Endothelial cell of umbilical vein (primary cell): Measurements from ENCODE around the gene PSMD3. TPM values are rescaled to one million over a fixed set of nuclear protein-coding genes. Genes with fewer than 3 reads are reported as not detected.

Source experiments
- BruUV-seq: library from RNA; stranded (reverse); fragments of 400-500 nt; replicated peaks from 2 replicates; lab custom pipeline; 2021; lab: Mats Ljungman, UMichigan
- CTCF ChIA-PET: fragments of 300-600, 350-600 bp; sonication (Branson Sonifier 250); formaldehyde crosslinking; loops from one replicate; lab custom pipeline; 2021; ENCODE audit warnings: antibody characterized with exemption, inconsistent platforms; lab: Charles Lee
- POLR2A ChIA-PET: fragments of 300-600, 350-600 bp; sonication (Branson Sonifier 250); formaldehyde crosslinking; loops from one replicate; lab custom pipeline; 2021; ENCODE audit warnings: antibody characterized with exemption, inconsistent platforms; lab: Charles Lee
- DNase-seq: peaks from one replicate; pipeline ENCODE4 v3.0.0-alpha.2; 2011; ENCODE audit warnings: low read depth, low spot score
- FAIRE-seq: peaks from 2 replicates; lab custom pipeline; 2011; peaks lifted over from hg19 to GRCh38; lab: Jason Lieb, UNC
- H2AFZ ChIP-seq: 2 replicates; pipeline ENCODE4 v1.6.0; 2012; ENCODE audit warnings: low read depth, low read length, control low read depth, inconsistent platforms
- H3K27ac ChIP-seq: 2 replicates; pipeline ENCODE4 v1.5.1; 2011; ENCODE audit warnings: low read depth, mild to moderate bottlenecking, control low read depth, low read length, moderate library complexity; ENCODE audit not compliant: insufficient read depth
- H3K27me3 ChIP-seq, 2 experiments: 2 replicates each; pipeline versions ENCODE4 v1.6.0 to v1.6.1; 2011; ENCODE audit warnings: low read length in 2 of 2, mixed read lengths in 1 of 2; ENCODE audit not compliant: control insufficient read depth in 2 of 2, insufficient read depth in 2 of 2
- H3K36me3 ChIP-seq, 2 experiments: 2 replicates in 1 of 2; 3 replicates in 1 of 2; pipeline ENCODE4 v1.5.1; 2011; ENCODE audit warnings: low read length in 2 of 2, mild to moderate bottlenecking in 1 of 2, moderate library complexity in 1 of 2; ENCODE audit not compliant: control insufficient read depth in 2 of 2, insufficient read depth in 2 of 2; ENCODE audit errors: extremely low read depth in 1 of 2
- H3K4me1 ChIP-seq: 3 replicates; pipeline ENCODE4 v1.5.1; 2011; ENCODE audit warnings: mild to moderate bottlenecking, low read length; ENCODE audit not compliant: control insufficient read depth, insufficient read depth; ENCODE audit errors: extremely low read depth
- H3K4me2 ChIP-seq: 2 replicates; pipeline ENCODE4 v1.6.1; 2011; ENCODE audit warnings: low read length, control low read depth, mixed read lengths; ENCODE audit not compliant: insufficient read depth
- H3K4me3 ChIP-seq, 3 experiments: fragments of 200-600 bp in 1 of 3; sonication (generic), shearing (Covaris generic) in 1 of 3; replicated peaks in 1 of 3; 2 replicates each; pipeline ENCODE4 v1.5.1; 2011 to 2016; ENCODE audit warnings: control low read depth in 3 of 3, low read length in 3 of 3, mild to moderate bottlenecking in 2 of 3, inconsistent platforms in 1 of 3, low read depth in 1 of 3, moderate library complexity in 1 of 3; ENCODE audit not compliant: insufficient read depth in 1 of 3
- H3K79me2 ChIP-seq: 2 replicates; pipeline ENCODE4 v1.6.0; 2012; ENCODE audit warnings: low read length, inconsistent platforms; ENCODE audit not compliant: control insufficient read depth, insufficient read depth
- H3K9ac ChIP-seq: replicated peaks from 2 replicates; pipeline ENCODE3; 2011; ENCODE audit warnings: low read length, control low read depth; ENCODE audit not compliant: insufficient read depth; ENCODE audit errors: extremely low read depth
- H3K9me1 ChIP-seq: replicated peaks from 3 replicates; pipeline ENCODE4 v1.6.0; 2011; ENCODE audit warnings: mild to moderate bottlenecking, low read length; ENCODE audit not compliant: control insufficient read depth, insufficient read depth; ENCODE audit errors: extremely low read depth
- H3K9me3 ChIP-seq: replicated peaks from 2 replicates; pipeline ENCODE4 v1.5.1; 2012; ENCODE audit warnings: low read length, inconsistent platforms; ENCODE audit not compliant: control insufficient read depth, insufficient read depth
- H4K20me1 ChIP-seq: replicated peaks from 2 replicates; pipeline ENCODE3; 2011; ENCODE audit warnings: mild to moderate bottlenecking, low read length; ENCODE audit not compliant: control insufficient read depth, insufficient read depth; ENCODE audit errors: extremely low read depth
- CTCF ChIP-seq, 2 donors: IDR thresholded peaks; 1 replicate in 1 of 2; 2 replicates in 1 of 2; pipeline ENCODE4 v1.5.1; 2011; ENCODE audit warnings: low read length in 2 of 2, mild to moderate bottlenecking in 2 of 2, moderate library complexity in 2 of 2, control low read depth in 1 of 2, inconsistent platforms in 1 of 2, low read depth in 1 of 2; ENCODE audit not compliant: insufficient read depth in 1 of 2; ENCODE audit errors: extremely low read depth in 1 of 2
- EZH2 ChIP-seq: IDR thresholded peaks from 2 replicates; pipeline ENCODE4 v1.6.1; 2012; ENCODE audit warnings: borderline replicate concordance, low read depth, mild to moderate bottlenecking, moderate library complexity, low read length, inconsistent platforms; ENCODE audit not compliant: severe bottlenecking
- FOS ChIP-seq: IDR thresholded peaks from 2 replicates; pipeline ENCODE4 v1.6.1; 2011; ENCODE audit warnings: mild to moderate bottlenecking, low read length, moderate library complexity, borderline replicate concordance; ENCODE audit not compliant: insufficient read depth
- GATA2 ChIP-seq: IDR thresholded peaks from 2 replicates; pipeline ENCODE4 v1.7.0; 2011; ENCODE audit warnings: low read depth, mild to moderate bottlenecking, moderate library complexity, mixed read lengths, low read length; ENCODE audit not compliant: insufficient read length, insufficient read depth
- JUN ChIP-seq: IDR thresholded peaks from 2 replicates; pipeline ENCODE4 v1.6.1; 2011; ENCODE audit warnings: borderline replicate concordance, low read depth; ENCODE audit not compliant: insufficient read length, insufficient read depth
- MAX ChIP-seq: IDR thresholded peaks from 2 replicates; pipeline ENCODE4 v1.6.1; 2011; ENCODE audit not compliant: insufficient read depth, insufficient read length
- MYC ChIP-seq: IDR thresholded peaks from one replicate; pipeline ENCODE4 v1.6.1; 2011; ENCODE audit warnings: mild to moderate bottlenecking, low read depth, low read length
- POLR2A ChIP-seq: IDR thresholded peaks from 2 replicates; pipeline ENCODE4 v1.6.1; 2012; ENCODE audit warnings: low read depth, mild to moderate bottlenecking, control low read depth, low read length
- POLR2AphosphoS5 ChIP-seq: IDR thresholded peaks from 2 replicates; pipeline ENCODE4 v1.6.1; 2012; ENCODE audit warnings: low read depth, mild to moderate bottlenecking, control low read depth, low read length, moderate library complexity; ENCODE audit not compliant: insufficient read depth
- dilution Hi-C: fragments of 300-500 bp; cut with MboI; formaldehyde crosslinking; loops from one replicate; pipeline ENCODE4 v1.15.0; 2019; ENCODE audit warnings: low sequenced_read_pairs; ENCODE audit not compliant: extremely low pct_ligation_motif_present
- intact Hi-C: fragments of 100-400 bp; cut with micrococcal nuclease; formaldehyde crosslinking; loops from one replicate; pipeline ENCODE4 v1.10.0; 2022
- polyA plus RNA-seq, 4 experiments: library from polyadenylated mRNA; depleted of rRNA in 3 of 4; stranded (reverse) in 3 of 4; unstranded in 1 of 4; fragments of >200 nt; gene quantifications; 2 replicates each; pipeline versions ENCODE4 v1.2.1 to v1.2.3, GENCODE V29; 2011 to 2012; ENCODE audit warnings: missing spikeins in 1 of 4
- total RNA-seq: library from RNA; stranded (reverse); gene quantifications from 2 replicates; pipeline ENCODE4 v1.2.3, GENCODE V29; 2021

The PSMD3 gene
- total and polyA plus RNA-seq, 2 donors (not counting 3 experiments of a cell fraction or from before 2014, with no cell fraction given) = 120 to 136 TPM

GRCh38 chr17:40033339-40033738 is 52.7 kb downstream of the PSMD3 start:
- DNase-seq = no peak
- no peaks in the 10 kb centered on the region for H3K27me3 ChIP-seq
- dilution Hi-C loops (no loop called here), intact Hi-C loops (no loop called here)
- no peaks in the 10 kb centered on the region for H3K9me3 ChIP-seq
- no peak overlapping the region for H3K4me3 ChIP-seq
- H3K27ac ChIP-seq = no peak overlapping the region
- no peak overlapping the region for H3K4me2 ChIP-seq
- H3K79me2 ChIP-seq = no peaks in the 10 kb centered on the region
- ChIA-PET CTCF (no interaction called here), POLR2A (no interaction called here)
- no peaks in the 10 kb centered on the region for H3K9me1 ChIP-seq
- H4K20me1 ChIP-seq = no peaks in the 10 kb centered on the region
- no peak for FAIRE-seq
- TF ChIP-seq EZH2 = no peak
- TF ChIP-seq POLR2AphosphoS5 = no peak
- TF ChIP-seq GATA2 = no peak
- no peak for TF ChIP-seq MYC
- TF ChIP-seq POLR2A = no peak
- no peak for TF ChIP-seq FOS
- H3K36me3 ChIP-seq = peaks cover 2 to 41% of the 10 kb centered on the region in 2 experiments
- no TSS peak for BruUV-seq
- no peaks in the 10 kb centered on the region for H3K4me1 ChIP-seq
- no peak overlapping the region for H3K9ac ChIP-seq
- H2AFZ ChIP-seq = no peak overlapping the region

DNA sequence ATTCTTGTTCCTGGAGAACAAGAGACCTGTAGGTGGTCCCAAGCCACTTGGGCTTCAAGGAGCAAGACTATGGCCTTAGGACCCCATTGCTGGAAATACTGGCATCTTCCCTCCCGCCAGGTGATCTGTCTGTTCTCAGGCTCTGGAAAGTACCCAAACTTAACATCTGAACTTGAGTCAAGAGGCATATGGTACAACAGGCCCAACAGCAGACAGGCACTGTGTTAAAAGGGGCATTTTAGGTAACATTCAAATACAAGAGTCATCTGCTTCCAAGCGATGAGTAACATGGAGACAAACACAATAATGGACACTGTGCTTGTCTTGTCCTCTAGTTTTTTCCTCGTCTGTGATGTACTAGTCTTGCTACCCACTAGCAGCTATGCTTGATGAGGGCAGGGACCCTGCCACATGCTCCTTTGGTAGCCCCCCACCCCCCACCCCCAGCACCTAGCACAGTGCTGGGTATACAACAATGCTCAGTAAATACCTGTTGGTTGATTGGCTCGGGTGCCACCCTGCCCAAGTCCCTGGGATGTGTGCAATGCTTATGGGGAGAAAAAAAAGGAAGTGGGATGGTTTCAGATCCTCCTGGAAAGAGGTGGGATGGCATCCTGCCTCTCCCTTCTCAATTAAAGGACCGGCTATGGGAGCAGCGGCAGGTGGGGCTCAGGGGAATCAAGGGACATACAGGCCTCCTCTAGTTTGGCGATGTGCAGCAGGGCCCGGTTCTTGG is 54.0 kb downstream of the PSMD3 start:
- ChIA-PET CTCF (interaction anchor here (0.6 to 4.1 kb wide), 26 partner anchors 9 to 157 kb away, joined by 3 to 29 read pairs (median 5); partner anchors contain the start of genes CSF3, MED24, MSL1 and NR1D1), POLR2A (interaction anchor here (0.6 kb wide), 1 partner anchor 32 kb away, joined by 4 read pairs; no protein-coding TSS in a partner anchor)
- no TSS peak for BruUV-seq
- intact Hi-C loops = loop anchor here (1.0 kb wide), 2 partner anchors 77 to 134 kb away; no protein-coding TSS in a partner anchor
- Histone ChIP-seq H2AFZ (no peak overlapping the region), H3K36me3 (peaks cover 2 to 30% of the 10 kb centered on the region in 2 experiments), H4K20me1 (no peaks in the 10 kb centered on the region), H3K4me3 (no peak overlapping the region), H3K27ac (no peak overlapping the region), H3K4me2 (no peak overlapping the region), H3K79me2 (no peaks in the 10 kb centered on the region), H3K9me3 (no peaks in the 10 kb centered on the region), H3K9me1 (no peaks in the 10 kb centered on the region), H3K9ac (no peak overlapping the region), H3K27me3 (no peaks in the 10 kb centered on the region), H3K4me1 (peaks cover 5% of the 10 kb centered on the region)
- TF ChIP-seq POLR2A (no peak), JUN (no peak), MYC (no peak), POLR2AphosphoS5 (no peak), CTCF (IDR thresholded peaks at IDR 0.05; ENCODE audit: extremely low read depth in 1 of 2, insufficient read depth in 1 of 2, low read depth in 1 of 2, low read length in 2 of 2) (no peak), FOS (no peak), EZH2 (no peak), GATA2 (no peak), MAX (no peak)
- dilution Hi-C loops = no loop called here
- FAIRE-seq (no peak), DNase-seq (no peak)
